Liver (tissue), 9 donors: ENCODE measurements around the gene SUGP2. TPM values are rescaled to one million over a fixed set of nuclear protein-coding genes. Genes with fewer than 3 reads are reported as not detected.
"Not testable (repeated sequence)": the region's sequence is repeated elsewhere in the genome, so short reads cannot be mapped to it uniquely, and the experiment has no call there.

Experiments
- DNase-seq: peaks from one replicate; pipeline ENCODE4 v3.0.0-alpha.2; 2017; ENCODE audit warnings: low spot score
- H3K27ac ChIP-seq, 2 donors: one replicate each; pipeline ENCODE4 v1.7.0; 2013; ENCODE audit warnings: inconsistent platforms in 2 of 2, low read length in 2 of 2, control low read depth in 1 of 2, low read depth in 1 of 2, mild to moderate bottlenecking in 1 of 2
- H3K27me3 ChIP-seq, 4 donors: one replicate each; pipeline versions ENCODE4 v1.6.1 to v1.7.0; 2013; ENCODE audit warnings: low read length in 3 of 4, inconsistent platforms in 1 of 4, mild to moderate bottlenecking in 1 of 4, moderate library complexity in 1 of 4; ENCODE audit not compliant: control insufficient read depth in 4 of 4, insufficient read depth in 4 of 4
- H3K36me3 ChIP-seq, 4 donors: one replicate each; pipeline versions ENCODE4 v1.6.1 to v1.7.0; 2013; ENCODE audit warnings: low read length in 3 of 4, mild to moderate bottlenecking in 3 of 4, low read depth in 1 of 4, moderate library complexity in 1 of 4; ENCODE audit not compliant: control insufficient read depth in 4 of 4, insufficient read depth in 3 of 4
- H3K4me1 ChIP-seq, 4 donors: one replicate each; pipeline versions ENCODE4 v1.6.1 to v1.7.0; 2013; ENCODE audit warnings: low read length in 3 of 4, mild to moderate bottlenecking in 3 of 4, moderate library complexity in 1 of 4; ENCODE audit not compliant: control insufficient read depth in 4 of 4, insufficient read depth in 4 of 4
- H3K4me3 ChIP-seq, 3 donors: one replicate each; pipeline versions ENCODE4 v1.6.1 to v1.7.0; 2013; ENCODE audit warnings: low read length in 3 of 3, control low read depth in 1 of 3, low read depth in 1 of 3, mild to moderate bottlenecking in 1 of 3
- H3K9ac ChIP-seq, 2 donors: one replicate each; pipeline ENCODE4 v1.7.0; 2013; ENCODE audit warnings: low read length in 2 of 2, mild to moderate bottlenecking in 2 of 2, moderate library complexity in 2 of 2, control low read depth in 1 of 2, low read depth in 1 of 2
- H3K9me3 ChIP-seq, 4 donors: one replicate each; pipeline versions ENCODE4 v1.6.1 to v1.7.0; 2013; ENCODE audit warnings: low read length in 3 of 4; ENCODE audit not compliant: control insufficient read depth in 4 of 4
- CTCF ChIP-seq: fragments of 150-350 bp; IDR thresholded peaks from 2 replicates; pipeline ENCODE4 v1.5.1; 2017; ENCODE audit warnings: improper control_type of control experiment, low read depth, low read length; ENCODE audit not compliant: missing input control
- EGR1 ChIP-seq, 2 donors: IDR thresholded peaks; 2 replicates each; pipeline ENCODE4 v1.6.1; 2016 to 2018; ENCODE audit warnings: antibody characterized with exemption in 2 of 2, low read depth in 2 of 2
- FOXA1 ChIP-seq: IDR thresholded peaks from 2 replicates; pipeline ENCODE4 v1.6.1; 2016; ENCODE audit warnings: antibody characterized with exemption
- FOXA2 ChIP-seq: IDR thresholded peaks from 2 replicates; pipeline ENCODE4 v1.6.1; 2016; ENCODE audit warnings: antibody characterized with exemption
- GABPA ChIP-seq, 2 donors: IDR thresholded peaks in 1 of 2; conservative IDR thresholded peaks in 1 of 2; 2 replicates each; pipeline ENCODE4 v1.6.1; 2016; ENCODE audit warnings: antibody characterized with exemption in 2 of 2, mild to moderate bottlenecking in 1 of 2, moderate library complexity in 1 of 2
- HNF4A ChIP-seq, 2 donors: conservative IDR thresholded peaks; 2 replicates each; pipeline ENCODE4 v1.6.1; 2016; ENCODE audit warnings: antibody characterized with exemption in 2 of 2, mild to moderate bottlenecking in 2 of 2
- HNF4G ChIP-seq: IDR thresholded peaks from 2 replicates; pipeline ENCODE4 v1.6.1; 2016; ENCODE audit warnings: antibody characterized with exemption
- JUND ChIP-seq, 2 donors: IDR thresholded peaks; 2 replicates each; pipeline ENCODE4 v1.6.1; 2016; ENCODE audit warnings: antibody characterized with exemption in 2 of 2
- NR2F2 ChIP-seq: IDR thresholded peaks from 2 replicates; pipeline ENCODE4 v1.6.1; 2016; ENCODE audit warnings: antibody characterized with exemption
- REST ChIP-seq: IDR thresholded peaks from 2 replicates; pipeline ENCODE4 v1.6.1; 2016; ENCODE audit warnings: antibody characterized with exemption, mild to moderate bottlenecking
- SP1 ChIP-seq: IDR thresholded peaks from 2 replicates; pipeline ENCODE4 v1.6.1; 2018; ENCODE audit warnings: antibody characterized with exemption, mild to moderate bottlenecking
- TAF1 ChIP-seq: conservative IDR thresholded peaks from 2 replicates; pipeline ENCODE4 v1.6.1; 2016; ENCODE audit warnings: antibody characterized with exemption, mild to moderate bottlenecking
- YY1 ChIP-seq: IDR thresholded peaks from 2 replicates; pipeline ENCODE4 v1.6.1; 2016; ENCODE audit warnings: antibody characterized with exemption, mild to moderate bottlenecking
- ZBTB33 ChIP-seq: IDR thresholded peaks from 2 replicates; pipeline ENCODE4 v1.6.1; 2016; ENCODE audit warnings: antibody characterized with exemption
- WGBS: extraction: QIAGEN DNeasy Blood & Tissue Kit; methylation state at CpG from one replicate; pipeline ENCODE4 v1.1.7; 2013; 5-methylcytosine and 5-hydroxymethylcytosine counted together
- polyA plus RNA-seq, 2 donors: library from polyadenylated mRNA; stranded (reverse) in 1 of 2; unstranded in 1 of 2; fragments of 200-250 nt in 1 of 2; fragments of >200 nt in 1 of 2; fragmentation: Nextera tagmentation in 1 of 2; extraction: Ambion mirVana in 1 of 2; gene quantifications; one replicate each; pipeline versions ENCODE4 v1.2.1 to v1.2.3, GENCODE V29; 2013 to 2015
- total RNA-seq, 2 donors: library from RNA; depleted of rRNA; stranded (reverse); fragments of >200 nt; gene quantifications; one replicate each; pipeline ENCODE4 v1.2.3, GENCODE V29; 2014
- donor health status: healthy.
- donor health status: healthy.
- donor health status: healthy.
- donor health status: healthy.
- donor health status: healthy.

SUGP2 gene
- total and polyA plus RNA-seq, 4 donors: 9.6 to 29.0 (median 19.2) TPM

GRCh38 chr19:18954094-18954493, 79.2 kb downstream of the SUGP2 start:
- H3K4me1 ChIP-seq: no peaks in the 10 kb centered on the region
- no peak overlapping the region for H3K4me3 ChIP-seq
- no peak overlapping the region for H3K9ac ChIP-seq
- TF ChIP-seq TAF1: no peak
- no peak for TF ChIP-seq SP1
- TF ChIP-seq ZBTB33: no peak
- TF ChIP-seq HNF4A (conservative IDR thresholded peaks at IDR 0.05): no peak
- no peak for TF ChIP-seq REST
- TF ChIP-seq FOXA2: no peak
- no peak for TF ChIP-seq GABPA (IDR thresholded peaks at IDR 0.05 in 1 of 2, conservative IDR thresholded peaks at IDR 0.05 in 1 of 2)
- no peak for TF ChIP-seq FOXA1
- TF ChIP-seq JUND (IDR thresholded peaks at IDR 0.05): no peak
- no peak for TF ChIP-seq EGR1 (IDR thresholded peaks at IDR 0.05; ENCODE audit: low read depth in 2 of 2)
- TF ChIP-seq CTCF: no peak
- TF ChIP-seq YY1: no peak
- TF ChIP-seq HNF4G: no peak
- no peak overlapping the region for H3K27ac ChIP-seq
- H3K9me3 ChIP-seq: no peaks in the 10 kb centered on the region
- no peaks in the 10 kb centered on the region for H3K27me3 ChIP-seq
- 85% methylated on average over 3 of the region's 3 CpGs for WGBS
- no peak for DNase-seq
- H3K36me3 ChIP-seq: no peaks in the 10 kb centered on the region

GRCh38 chr19:18952364-18953003, 80.8 kb downstream of the SUGP2 start:
- TF ChIP-seq NR2F2: peak; percentile 66
- H3K4me3 ChIP-seq, H3K9ac ChIP-seq, H3K27me3 ChIP-seq, DNase-seq, H3K36me3 ChIP-seq, H3K9me3 ChIP-seq, H3K4me1 ChIP-seq, H3K27ac ChIP-seq: not testable (repeated sequence)
- WGBS: 60% methylated on average over 17 of the region's 17 CpGs
